Panc1 (cell line): ENCODE results near the gene DHX38. TPM values are rescaled to one million over a fixed set of nuclear protein-coding genes. Genes with fewer than 3 reads are reported as not detected.

Source experiments
- ATAC-seq: fragments of 200-7000 bp; cut with Tn5 transposase; 2 replicates; pipeline ENCODE4 v1.9.1; 2020; ENCODE audit warnings: mild to moderate bottlenecking, moderate library complexity
- Bru-seq: library from RNA; stranded (reverse); fragments of 400-500 nt; gene quantifications from one replicate; lab custom pipeline; 2021; lab: Mats Ljungman, UMichigan
- BruChase-seq, 2 experiments: library from RNA; stranded (reverse); fragments of 400-500 nt; gene quantifications; one replicate each; lab custom pipeline; 2021; lab: Mats Ljungman, UMichigan
- BruUV-seq: library from RNA; stranded (reverse); fragments of 400-500 nt; replicated peaks from 2 replicates; lab custom pipeline; 2021; lab: Mats Ljungman, UMichigan
- CTCF ChIA-PET: fragments of 300-600 bp; sonication (Branson Sonifier 250); formaldehyde crosslinking; loops from one replicate; lab custom pipeline; 2022; ENCODE audit warnings: antibody characterized with exemption; lab: Charles Lee
- POLR2A ChIA-PET: fragments of 300-600 bp; sonication (Branson Sonifier 250); formaldehyde crosslinking; loops from one replicate; lab custom pipeline; 2022; ENCODE audit warnings: antibody characterized with exemption; lab: Charles Lee
- DNase-seq: peaks from one replicate; pipeline ENCODE4 v3.0.0-alpha.2; 2010; ENCODE audit warnings: low read depth, low spot score
- H3K27ac ChIP-seq: 2 replicates; pipeline ENCODE4 v1.5.1; 2011; ENCODE audit warnings: mild to moderate bottlenecking, low read length, inconsistent platforms
- H3K27me3 ChIP-seq: fragments of 200-500 bp; sonication (Bioruptor generic); 2 replicates; pipeline ENCODE4 v1.6.0; 2014; ENCODE audit warnings: low read length, inconsistent platforms; ENCODE audit not compliant: control insufficient read depth, insufficient read depth
- H3K36me3 ChIP-seq: fragments of 200-500 bp; sonication (Bioruptor generic); 2 replicates; pipeline ENCODE4 v1.5.1; 2014; ENCODE audit warnings: inconsistent platforms, mild to moderate bottlenecking, low read length, moderate library complexity; ENCODE audit not compliant: control insufficient read depth, insufficient read depth
- H3K4me1 ChIP-seq: 2 replicates; pipeline ENCODE4 v1.5.1; 2011; ENCODE audit warnings: inconsistent platforms, mild to moderate bottlenecking, low read length, moderate library complexity; ENCODE audit not compliant: control insufficient read depth, insufficient read depth
- H3K4me3 ChIP-seq, 2 experiments: 2 replicates each; pipeline ENCODE4 v1.5.1; 2011 to 2012; ENCODE audit warnings: low read depth in 2 of 2, low read length in 2 of 2, mild to moderate bottlenecking in 2 of 2, inconsistent platforms in 1 of 2, moderate library complexity in 1 of 2
- H3K9me3 ChIP-seq: fragments of 200-500 bp; sonication (Bioruptor generic); 2 replicates; pipeline ENCODE4 v1.5.1; 2014; ENCODE audit warnings: low read depth, mild to moderate bottlenecking, inconsistent platforms, low read length, moderate library complexity; ENCODE audit not compliant: control insufficient read depth, insufficient read depth
- POLR2AphosphoS5 ChIP-seq: IDR thresholded peaks from 2 replicates; pipeline ENCODE4 v1.6.1; 2012; ENCODE audit warnings: mild to moderate bottlenecking, low read depth, low read length, moderate library complexity
- SIN3A ChIP-seq: IDR thresholded peaks from 2 replicates; pipeline ENCODE4 v1.6.1; 2012; ENCODE audit warnings: low read depth, mild to moderate bottlenecking, low read length, moderate library complexity, borderline replicate concordance; ENCODE audit not compliant: insufficient read depth
- TCF7L2 ChIP-seq: IDR thresholded peaks from 2 replicates; pipeline ENCODE4 v1.6.1; 2011; ENCODE audit warnings: mild to moderate bottlenecking, low read depth, low read length, inconsistent platforms
- in situ Hi-C: cut with HindIII; loops from 2 replicates; pipeline ENCODE4 v1.10.0; 2016; ENCODE audit warnings: low sequenced_read_pairs, low pct_unique_long_range_greater_than_20kb
- intact Hi-C: fragments of 100-400 bp; cut with micrococcal nuclease; formaldehyde crosslinking; loops from one replicate; pipeline ENCODE4 v1.10.0; 2022; ENCODE audit not compliant: unreplicated experiment
- long read RNA-seq: library from polyadenylated mRNA; unstranded; transcript quantifications from one replicate; pipeline ENCODE4 v2.0.0, GENCODE V29; 2021; ENCODE audit not compliant: unreplicated experiment
- polyA plus RNA-seq: library from polyadenylated mRNA; unstranded; fragments of >200 nt; gene quantifications from one replicate; pipeline ENCODE4 v1.2.1, GENCODE V29; 2012; ENCODE audit warnings: missing spikeins; ENCODE audit not compliant: insufficient read length
- total RNA-seq: library from RNA; stranded (reverse); gene quantifications from one replicate; pipeline ENCODE4 v1.2.1, GENCODE V29; 2021; ENCODE audit not compliant: unreplicated experiment
- TF ChIP-seq, protein P1 (sequence below): fragments of 450-650 bp; IDR thresholded peaks from 2 replicates; pipeline ENCODE4 v1.5.1; 2017; ENCODE audit warnings: mild to moderate bottlenecking
- TF ChIP-seq, protein P2 (sequence below), 2 experiments: IDR thresholded peaks; 2 replicates each; pipeline ENCODE4 v1.6.1; 2011 to 2012; ENCODE audit warnings: low read depth in 2 of 2, control low read depth in 1 of 2, low read length in 1 of 2, mild to moderate bottlenecking in 1 of 2, moderate library complexity in 1 of 2; ENCODE audit not compliant: insufficient read depth in 1 of 2

The DHX38 gene
- 45.5 TPM for total RNA-seq
- polyA plus RNA-seq = 49.9 TPM
- percentile 77 among the genes with signal in this experiment for Bru-seq, nascent RNA
- BruChase-seq, experiment 1, labeled RNA remaining after a 2-hour chase = percentile 80 among the genes with signal in this experiment
- BruChase-seq, experiment 2, labeled RNA remaining after a 6-hour chase = percentile 87 among the genes with signal in this experiment
- long read RNA-seq, full-length matches to known transcripts = 46 of 122 reads
- long read RNA-seq, partial matches to known transcripts = 24 of 122 reads
- long read RNA-seq, other reads (novel, unspliced or antisense) = 52 of 122 reads

DNA sequence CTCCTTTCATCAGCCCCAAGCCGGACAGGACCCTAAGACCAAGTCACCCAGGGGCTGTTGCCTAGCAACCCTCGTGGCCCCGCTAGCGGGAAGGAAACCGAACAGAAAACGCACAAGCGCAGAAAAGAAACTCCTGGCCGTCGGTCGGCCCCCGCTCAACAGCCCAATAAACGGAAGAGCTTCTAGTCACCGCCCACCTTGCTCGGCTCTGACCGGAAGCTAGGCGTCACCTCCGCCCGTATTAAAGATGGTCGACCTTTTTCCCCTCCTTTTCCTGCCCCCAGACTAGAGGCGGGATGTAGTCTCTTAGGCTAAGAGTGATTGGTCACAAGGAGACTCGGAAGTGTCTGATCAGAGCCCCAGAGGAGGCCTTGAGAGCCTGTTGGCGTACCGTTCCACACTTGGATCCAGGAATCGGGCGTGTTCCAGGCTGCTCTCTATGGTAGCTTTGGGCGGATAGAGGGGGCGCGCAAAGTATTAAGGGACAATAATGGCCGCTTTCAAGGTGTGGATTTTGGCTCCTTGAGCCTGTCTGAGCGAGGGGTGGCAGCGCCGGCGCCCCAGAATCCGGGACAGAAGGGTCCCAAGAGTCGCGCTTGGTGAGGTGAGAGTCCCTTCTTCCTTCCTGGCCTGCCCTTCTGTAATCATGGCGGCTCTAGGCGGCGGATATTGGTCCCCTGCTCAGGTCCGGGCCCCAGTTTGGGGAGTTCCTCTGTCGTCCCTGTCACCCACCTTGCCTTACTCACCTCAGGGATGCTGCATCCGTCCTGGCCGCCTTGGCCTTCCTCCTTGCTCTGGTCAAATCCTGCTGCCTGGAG, at the start of gene DHX38, which contains the start of gene TXNL4B:
Gene DHX38 (plus strand): TSS at position 400 of the 818 bp plus-strand sequence. CDS start 2,311 bp downstream, outside the sequence.
Gene TXNL4B (minus strand): TSS at position 173 of the 818 bp plus-strand sequence. CDS start 2,871 bp downstream, outside the sequence.
- peak within 1 kb of the TSS; percentile 91 for H3K27ac ChIP-seq
- ATAC-seq = peak; percentile 99
- peak within 1 kb of the TSS; percentile 83 to 99 for H3K4me3 ChIP-seq
- peaks cover 15% of the 10 kb centered on the region for H3K4me1 ChIP-seq
- intact Hi-C loops = no loop called here
- no peaks in the 10 kb centered on the region for H3K9me3 ChIP-seq
- H3K27me3 ChIP-seq = no peaks in the 10 kb centered on the region
- in situ Hi-C loops = no loop called here
- DNase-seq = peak; percentile 95
- ChIA-PET POLR2A (no interaction called here), CTCF (interaction anchor here (0.6 kb wide), 1 partner anchor 404 kb away, joined by 3 read pairs; no protein-coding TSS in a partner anchor)
- BruUV-seq = no TSS peak
- TF ChIP-seq, protein P1, sequence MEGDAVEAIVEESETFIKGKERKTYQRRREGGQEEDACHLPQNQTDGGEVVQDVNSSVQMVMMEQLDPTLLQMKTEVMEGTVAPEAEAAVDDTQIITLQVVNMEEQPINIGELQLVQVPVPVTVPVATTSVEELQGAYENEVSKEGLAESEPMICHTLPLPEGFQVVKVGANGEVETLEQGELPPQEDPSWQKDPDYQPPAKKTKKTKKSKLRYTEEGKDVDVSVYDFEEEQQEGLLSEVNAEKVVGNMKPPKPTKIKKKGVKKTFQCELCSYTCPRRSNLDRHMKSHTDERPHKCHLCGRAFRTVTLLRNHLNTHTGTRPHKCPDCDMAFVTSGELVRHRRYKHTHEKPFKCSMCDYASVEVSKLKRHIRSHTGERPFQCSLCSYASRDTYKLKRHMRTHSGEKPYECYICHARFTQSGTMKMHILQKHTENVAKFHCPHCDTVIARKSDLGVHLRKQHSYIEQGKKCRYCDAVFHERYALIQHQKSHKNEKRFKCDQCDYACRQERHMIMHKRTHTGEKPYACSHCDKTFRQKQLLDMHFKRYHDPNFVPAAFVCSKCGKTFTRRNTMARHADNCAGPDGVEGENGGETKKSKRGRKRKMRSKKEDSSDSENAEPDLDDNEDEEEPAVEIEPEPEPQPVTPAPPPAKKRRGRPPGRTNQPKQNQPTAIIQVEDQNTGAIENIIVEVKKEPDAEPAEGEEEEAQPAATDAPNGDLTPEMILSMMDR = no peak
- TF ChIP-seq POLR2AphosphoS5 = peak; percentile 73
- TF ChIP-seq SIN3A = no peak
- TF ChIP-seq, protein P2, sequence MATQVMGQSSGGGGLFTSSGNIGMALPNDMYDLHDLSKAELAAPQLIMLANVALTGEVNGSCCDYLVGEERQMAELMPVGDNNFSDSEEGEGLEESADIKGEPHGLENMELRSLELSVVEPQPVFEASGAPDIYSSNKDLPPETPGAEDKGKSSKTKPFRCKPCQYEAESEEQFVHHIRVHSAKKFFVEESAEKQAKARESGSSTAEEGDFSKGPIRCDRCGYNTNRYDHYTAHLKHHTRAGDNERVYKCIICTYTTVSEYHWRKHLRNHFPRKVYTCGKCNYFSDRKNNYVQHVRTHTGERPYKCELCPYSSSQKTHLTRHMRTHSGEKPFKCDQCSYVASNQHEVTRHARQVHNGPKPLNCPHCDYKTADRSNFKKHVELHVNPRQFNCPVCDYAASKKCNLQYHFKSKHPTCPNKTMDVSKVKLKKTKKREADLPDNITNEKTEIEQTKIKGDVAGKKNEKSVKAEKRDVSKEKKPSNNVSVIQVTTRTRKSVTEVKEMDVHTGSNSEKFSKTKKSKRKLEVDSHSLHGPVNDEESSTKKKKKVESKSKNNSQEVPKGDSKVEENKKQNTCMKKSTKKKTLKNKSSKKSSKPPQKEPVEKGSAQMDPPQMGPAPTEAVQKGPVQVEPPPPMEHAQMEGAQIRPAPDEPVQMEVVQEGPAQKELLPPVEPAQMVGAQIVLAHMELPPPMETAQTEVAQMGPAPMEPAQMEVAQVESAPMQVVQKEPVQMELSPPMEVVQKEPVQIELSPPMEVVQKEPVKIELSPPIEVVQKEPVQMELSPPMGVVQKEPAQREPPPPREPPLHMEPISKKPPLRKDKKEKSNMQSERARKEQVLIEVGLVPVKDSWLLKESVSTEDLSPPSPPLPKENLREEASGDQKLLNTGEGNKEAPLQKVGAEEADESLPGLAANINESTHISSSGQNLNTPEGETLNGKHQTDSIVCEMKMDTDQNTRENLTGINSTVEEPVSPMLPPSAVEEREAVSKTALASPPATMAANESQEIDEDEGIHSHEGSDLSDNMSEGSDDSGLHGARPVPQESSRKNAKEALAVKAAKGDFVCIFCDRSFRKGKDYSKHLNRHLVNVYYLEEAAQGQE (IDR thresholded peaks at IDR 0.05; ENCODE audit: insufficient read depth in 1 of 2, low read depth in 2 of 2, low read length in 1 of 2) = no peak
- peak; percentile 72 for TF ChIP-seq TCF7L2
- peaks cover 12% of the 10 kb centered on the region for H3K36me3 ChIP-seq

DNA sequence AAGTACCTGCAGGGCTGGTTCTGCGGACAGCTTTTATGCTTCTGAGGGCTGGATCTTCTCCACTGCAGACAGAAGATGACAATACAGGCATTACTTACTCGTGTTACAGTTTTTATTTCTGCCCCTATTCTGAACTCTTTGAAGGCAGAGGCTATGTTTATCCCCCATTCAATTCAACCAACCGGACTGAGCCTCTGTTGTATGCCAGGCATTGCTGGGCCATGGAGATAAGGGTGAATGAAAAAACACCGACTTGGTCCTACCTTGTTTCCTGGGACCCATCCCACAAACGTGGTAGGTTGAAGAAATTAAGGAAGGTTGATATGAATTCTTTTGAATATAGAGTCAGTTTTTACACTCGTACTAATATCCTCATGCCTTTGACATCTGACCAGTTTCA, 49.4 kb upstream of the DHX38 start:
- no peak overlapping the region for H3K27ac ChIP-seq
- TF ChIP-seq, protein P2 (IDR thresholded peaks at IDR 0.05; ENCODE audit: insufficient read depth in 1 of 2, low read depth in 2 of 2, low read length in 1 of 2) = no peak
- TF ChIP-seq TCF7L2 (no peak), POLR2AphosphoS5 (no peak), SIN3A (no peak)
- TF ChIP-seq, protein P1 = no peak
- intact Hi-C loops = no loop called here
- ATAC-seq (no peak), DNase-seq (no peak)
- H3K36me3 ChIP-seq = no peaks in the 10 kb centered on the region
- no peaks in the 10 kb centered on the region for H3K9me3 ChIP-seq
- no peak overlapping the region for H3K4me3 ChIP-seq
- no TSS peak for BruUV-seq
- ChIA-PET CTCF (no interaction called here), POLR2A (no interaction called here)
- in situ Hi-C loops = no loop called here
- H3K27me3 ChIP-seq = no peaks in the 10 kb centered on the region
- no peaks in the 10 kb centered on the region for H3K4me1 ChIP-seq
